CD14-positive monocyte (primary cell): ENCODE measurements around the gene BTBD10. TPM values are rescaled to one million over a fixed set of nuclear protein-coding genes. Genes with fewer than 3 reads are reported as not detected.
A peak's percentile ranks its signal among the peaks of the same experiment; 100 is the strongest.

Source experiments
- DNase-seq, 3 donors: peaks; one replicate each; pipeline ENCODE4 v3.0.0-alpha.2; 2011 to 2022
- H2AFZ ChIP-seq: 2 replicates; pipeline ENCODE4 v1.6.0; 2012; ENCODE audit warnings: mild to moderate bottlenecking, low read depth, low read length, inconsistent platforms; ENCODE audit not compliant: insufficient read depth, poor library complexity, severe bottlenecking
- H3K27ac ChIP-seq, 2 donors: 1 replicate in 1 of 2; 2 replicates in 1 of 2; pipeline ENCODE4 v1.5.1; 2012 to 2013; ENCODE audit warnings: low read length in 2 of 2, control low read depth in 1 of 2, inconsistent platforms in 1 of 2, low read depth in 1 of 2, mild to moderate bottlenecking in 1 of 2
- H3K27me3 ChIP-seq, 2 donors: one replicate each; pipeline versions ENCODE4 v1.6.0 to v1.6.1; 2011 to 2013; ENCODE audit warnings: low read length in 2 of 2; ENCODE audit not compliant: control insufficient read depth in 2 of 2, insufficient read depth in 2 of 2
- H3K36me3 ChIP-seq, 2 donors: replicated peaks in 1 of 2; 1 replicate in 1 of 2; 2 replicates in 1 of 2; pipeline versions ENCODE4 v1.5.1 to v1.6.1; 2012 to 2013; ENCODE audit warnings: low read length in 2 of 2, control low read depth in 1 of 2, inconsistent platforms in 1 of 2, mild to moderate bottlenecking in 1 of 2; ENCODE audit not compliant: insufficient read depth in 2 of 2, control insufficient read depth in 1 of 2
- H3K4me1 ChIP-seq, 2 donors: 1 replicate in 1 of 2; 2 replicates in 1 of 2; pipeline versions ENCODE4 v1.5.1 to v1.6.1; 2012 to 2013; ENCODE audit warnings: low read length in 2 of 2, control low read depth in 1 of 2, inconsistent platforms in 1 of 2, mild to moderate bottlenecking in 1 of 2, moderate library complexity in 1 of 2; ENCODE audit not compliant: insufficient read depth in 2 of 2, control insufficient read depth in 1 of 2
- H3K4me2 ChIP-seq: replicated peaks from 2 replicates; pipeline ENCODE3; 2012; ENCODE audit warnings: low read length, moderate library complexity, mild to moderate bottlenecking; ENCODE audit not compliant: poor library complexity, severe bottlenecking; ENCODE audit errors: extremely low read depth
- H3K4me3 ChIP-seq, 3 experiments: fragments of 200-600 bp in 1 of 3; sonication (generic) in 1 of 3; replicated peaks in 1 of 3; 1 replicate in 2 of 3; 2 replicates in 1 of 3; pipeline ENCODE4 v1.5.1; 2011 to 2013; ENCODE audit warnings: low read length in 3 of 3, mild to moderate bottlenecking in 3 of 3, control low read depth in 2 of 3, low read depth in 2 of 3, inconsistent platforms in 1 of 3, moderate library complexity in 1 of 3
- H3K79me2 ChIP-seq: 2 replicates; pipeline ENCODE4 v1.6.0; 2012; ENCODE audit warnings: mild to moderate bottlenecking, control low read depth, inconsistent platforms, low read length, moderate library complexity; ENCODE audit not compliant: insufficient read depth
- H3K9ac ChIP-seq: 2 replicates; pipeline ENCODE4 v1.6.0; 2017; ENCODE audit warnings: low read length, mild to moderate bottlenecking; ENCODE audit not compliant: insufficient read depth, poor library complexity, severe bottlenecking
- H3K9me3 ChIP-seq, 2 donors: replicated peaks in 1 of 2; 1 replicate in 1 of 2; 2 replicates in 1 of 2; pipeline versions ENCODE4 v1.5.1 to v1.6.1; 2012 to 2013; ENCODE audit warnings: low read length in 2 of 2, control low read depth in 1 of 2; ENCODE audit not compliant: control insufficient read depth in 1 of 2, insufficient read depth in 1 of 2
- H4K20me1 ChIP-seq: 2 replicates; pipeline ENCODE4 v1.6.0; 2012; ENCODE audit warnings: mild to moderate bottlenecking, low read length, control low read depth, moderate library complexity; ENCODE audit not compliant: insufficient read depth
- H3K27ac Mint-ChIP-seq, 7 donors: one replicate each; pipeline ENCODE4 v1.8.0; 2020; ENCODE audit warnings: mild to moderate bottlenecking in 7 of 7, mixed read lengths in 7 of 7, moderate library complexity in 6 of 7, inconsistent platforms in 2 of 7
- H3K27me3 Mint-ChIP-seq, 3 donors: one replicate each; pipeline ENCODE4 v1.8.0; 2021 to 2022; ENCODE audit warnings: low read depth in 3 of 3, mild to moderate bottlenecking in 3 of 3, mixed read lengths in 3 of 3, moderate library complexity in 3 of 3, inconsistent platforms in 1 of 3
- H3K36me3 Mint-ChIP-seq, 2 donors: one replicate each; pipeline ENCODE4 v1.8.0; 2020; ENCODE audit warnings: mixed read lengths in 2 of 2, inconsistent platforms in 1 of 2, mild to moderate bottlenecking in 1 of 2
- H3K4me1 Mint-ChIP-seq: one replicate; pipeline ENCODE4 v1.8.0; 2020; ENCODE audit warnings: mild to moderate bottlenecking, mixed read lengths
- H3K4me3 Mint-ChIP-seq, 2 donors: one replicate each; pipeline ENCODE4 v1.8.0; 2020; ENCODE audit warnings: mild to moderate bottlenecking in 2 of 2, mixed read lengths in 2 of 2, moderate library complexity in 1 of 2
- H3K9me3 Mint-ChIP-seq, 7 donors: one replicate each; pipeline ENCODE4 v1.8.0; 2020 to 2022; ENCODE audit warnings: mixed read lengths in 7 of 7, mild to moderate bottlenecking in 6 of 7, moderate library complexity in 6 of 7, inconsistent platforms in 2 of 7
- whole genome bisulfite sequencing: methylation state at CpG from one replicate; pipeline ENCODE4 v1.1.5; 2013; ENCODE audit warnings: missing lambda C conversion rate; ENCODE audit not compliant: insufficient coverage; 5-methylcytosine and 5-hydroxymethylcytosine counted together
- intact Hi-C, 2 donors: fragments of 100-400 bp; cut with micrococcal nuclease; formaldehyde crosslinking; loops; one replicate each; pipeline versions ENCODE4 v1.15.0 to v1.15.1; 2023
- polyA plus RNA-seq, 3 donors: library from polyadenylated mRNA; depleted of rRNA in 1 of 3; unstranded in 2 of 3; stranded (reverse) in 1 of 3; fragments of 300-500 nt in 2 of 3; fragments of >200 nt in 1 of 3; fragmentation: Illumina TruSeq in 2 of 3; gene quantifications; 1 replicate in 2 of 3; 2 replicates in 1 of 3; pipeline ENCODE4 v1.2.3, GENCODE V29; 2012 to 2021
- TF ChIP-seq, protein P1 (sequence below): fragments of 200-600 bp; IDR thresholded peaks from one replicate; pipeline ENCODE4 v1.8.0; 2022; ENCODE audit warnings: antibody characterized with exemption, mild to moderate bottlenecking

BTBD10 gene
- polyA plus RNA-seq, 3 donors: 9.6 to 19.8 (median 13.8) TPM

DNA sequence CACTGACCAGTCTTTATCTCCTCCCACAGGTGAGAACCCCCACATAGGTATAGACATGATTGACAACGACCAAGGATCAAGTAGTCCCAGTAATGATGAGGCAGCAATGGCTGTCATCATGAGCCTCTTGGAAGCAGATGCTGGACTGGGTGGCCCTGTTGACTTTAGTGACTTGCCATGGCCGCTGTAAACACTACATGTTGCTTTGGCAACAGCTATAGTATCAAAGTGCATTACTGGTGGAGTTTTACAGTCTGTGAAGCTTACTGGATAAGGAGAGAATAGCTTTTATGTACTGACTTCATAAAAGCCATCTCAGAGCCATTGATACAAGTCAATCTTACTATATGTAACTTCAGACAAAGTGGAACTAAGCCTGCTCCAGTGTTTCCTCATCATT is 76.5 kb downstream of the BTBD10 start:
- Histone ChIP-seq H3K27ac (no peak overlapping the region), H3K9me3 (no peaks in the 10 kb centered on the region), H3K27me3 (no peaks in the 10 kb centered on the region), H3K9ac (no peak overlapping the region), H2AFZ (no peak overlapping the region), H4K20me1 (peaks cover 26% of the 10 kb centered on the region), H3K4me2 (no peak overlapping the region), H3K36me3 (peaks cover 71 to 98% of the 10 kb centered on the region in 2 donors), H3K4me3 (no peak overlapping the region), H3K79me2 (no peaks in the 10 kb centered on the region), H3K4me1 (no peaks in the 10 kb centered on the region)
- DNase-seq: no peak
- no peaks in the 10 kb centered on the region for H3K9me3 Mint-ChIP-seq
- no peak overlapping the region for H3K4me3 Mint-ChIP-seq
- H3K36me3 Mint-ChIP-seq: peaks cover 80 to 91% of the 10 kb centered on the region in 2 donors
- no peaks in the 10 kb centered on the region for H3K27me3 Mint-ChIP-seq
- intact Hi-C loops: no loop called here
- 100% methylated on average over 1 of the region's 2 CpGs for whole genome bisulfite sequencing
- TF ChIP-seq, protein P1, sequence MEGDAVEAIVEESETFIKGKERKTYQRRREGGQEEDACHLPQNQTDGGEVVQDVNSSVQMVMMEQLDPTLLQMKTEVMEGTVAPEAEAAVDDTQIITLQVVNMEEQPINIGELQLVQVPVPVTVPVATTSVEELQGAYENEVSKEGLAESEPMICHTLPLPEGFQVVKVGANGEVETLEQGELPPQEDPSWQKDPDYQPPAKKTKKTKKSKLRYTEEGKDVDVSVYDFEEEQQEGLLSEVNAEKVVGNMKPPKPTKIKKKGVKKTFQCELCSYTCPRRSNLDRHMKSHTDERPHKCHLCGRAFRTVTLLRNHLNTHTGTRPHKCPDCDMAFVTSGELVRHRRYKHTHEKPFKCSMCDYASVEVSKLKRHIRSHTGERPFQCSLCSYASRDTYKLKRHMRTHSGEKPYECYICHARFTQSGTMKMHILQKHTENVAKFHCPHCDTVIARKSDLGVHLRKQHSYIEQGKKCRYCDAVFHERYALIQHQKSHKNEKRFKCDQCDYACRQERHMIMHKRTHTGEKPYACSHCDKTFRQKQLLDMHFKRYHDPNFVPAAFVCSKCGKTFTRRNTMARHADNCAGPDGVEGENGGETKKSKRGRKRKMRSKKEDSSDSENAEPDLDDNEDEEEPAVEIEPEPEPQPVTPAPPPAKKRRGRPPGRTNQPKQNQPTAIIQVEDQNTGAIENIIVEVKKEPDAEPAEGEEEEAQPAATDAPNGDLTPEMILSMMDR: no peak
- H3K27ac Mint-ChIP-seq: peak overlapping the region in 1 of 7 donors; percentile 62
- H3K4me1 Mint-ChIP-seq: no peaks in the 10 kb centered on the region

DNA sequence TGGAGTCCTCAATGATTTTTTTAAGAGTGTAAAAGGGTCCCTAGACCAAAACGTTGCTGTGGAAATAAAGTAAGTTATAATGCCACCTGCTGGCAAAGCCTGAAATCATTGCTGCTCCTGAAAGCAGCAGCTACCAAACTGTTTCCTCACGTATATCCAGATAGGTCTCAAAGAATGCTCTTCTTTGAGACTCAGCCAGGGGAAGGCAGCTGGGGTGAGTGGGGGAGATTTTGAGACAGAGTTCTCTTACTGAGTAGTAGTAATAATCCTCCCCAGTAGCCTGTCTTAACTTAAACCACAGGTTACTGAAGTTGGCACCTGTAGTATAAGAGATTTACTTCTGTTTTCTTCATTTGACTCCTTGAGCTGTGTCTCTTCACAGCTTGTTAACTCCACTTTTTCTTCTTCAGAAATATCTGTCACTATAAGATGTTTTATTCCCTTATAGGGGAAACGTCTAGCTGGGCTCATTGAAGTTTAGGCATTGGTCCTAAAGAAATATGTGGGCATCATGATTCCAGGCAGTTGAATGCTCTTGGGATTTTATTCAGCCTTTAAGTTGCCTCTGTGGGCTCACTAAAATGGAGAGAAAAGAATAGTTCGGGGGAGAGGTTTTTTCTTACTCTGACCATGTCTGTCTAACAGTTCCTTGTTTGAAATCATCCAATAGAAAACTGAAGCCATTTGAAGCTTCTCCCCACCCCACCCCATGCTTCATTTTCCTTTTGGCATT is 77.9 kb downstream of the BTBD10 start:
- peak overlapping the region in 2 of 7 donors; percentile 10 to 19 for H3K27ac Mint-ChIP-seq
- Histone ChIP-seq H3K9ac (no peak overlapping the region), H3K27me3 (no peaks in the 10 kb centered on the region), H3K4me2 (no peak overlapping the region), H3K27ac (no peak overlapping the region), H3K4me3 (no peak overlapping the region), H3K36me3 (peaks cover 74 to 98% of the 10 kb centered on the region in 2 donors), H3K9me3 (no peaks in the 10 kb centered on the region), H2AFZ (no peak overlapping the region), H3K79me2 (no peaks in the 10 kb centered on the region), H3K4me1 (no peaks in the 10 kb centered on the region), H4K20me1 (peaks cover 31% of the 10 kb centered on the region)
- DNase-seq: no peak
- H3K27me3 Mint-ChIP-seq: no peaks in the 10 kb centered on the region
- H3K4me3 Mint-ChIP-seq: no peak overlapping the region
- intact Hi-C loops: no loop called here
- H3K36me3 Mint-ChIP-seq: peaks cover 87 to 91% of the 10 kb centered on the region in 2 donors
- peaks cover 5% of the 10 kb centered on the region for H3K4me1 Mint-ChIP-seq
- H3K9me3 Mint-ChIP-seq: peaks cover 0 to 2% (median 0%) of the 10 kb centered on the region in 7 donors
- TF ChIP-seq, protein P1: peak; percentile 43
- 0% methylated on average over 2 of the region's 4 CpGs for WGBS
